OCI-LY7 (cell line): ENCODE results near the gene PEX14.

ENCODE experiments used
- CTCF ChIP-seq: fragments of 200-600 bp; sonication (generic); conservative IDR thresholded peaks from 2 replicates; pipeline ENCODE4 v1.5.1; 2014; ENCODE audit warnings: mild to moderate bottlenecking, antibody characterized with exemption, low read length, moderate library complexity, mixed read lengths
- EZH2phosphoT487 ChIP-seq: fragments of 200-600 bp; sonication (generic); IDR thresholded peaks from 2 replicates; pipeline ENCODE4 v1.6.1; 2018; ENCODE audit warnings: low read depth, borderline replicate concordance, mild to moderate bottlenecking, mixed run types, antibody characterized with exemption, low read length, moderate library complexity, mixed read lengths

- TF ChIP-seq CTCF (no peak), EZH2phosphoT487 (no peak)
These were observed 167.2 kb downstream of the PEX14 start for GRCh38 chr1:10641976-10642375.
